GM21367 (cell line): ENCODE measurements around the gene CTNNA2.
"Not testable (repeated sequence)": the region's sequence is repeated elsewhere in the genome, so short reads cannot be mapped to it uniquely, and the experiment has no call there.

Experiments
- ATAC-seq: cut with Tn5 transposase; IDR thresholded peaks from one replicate; pipeline ENCODE4 v1.9.1; 2021; ENCODE audit not compliant: unreplicated experiment

Gene CTNNA2

GRCh38 chr2:80169811-80170594 lies 657.2 kb downstream of the CTNNA2 start:
- ATAC-seq: no peak

GRCh38 chr2:80185091-80185490 lies 672.2 kb downstream of the CTNNA2 start:
- no peak for ATAC-seq

GRCh38 chr2:80186262-80186661 lies 673.4 kb downstream of the CTNNA2 start:
- no peak for ATAC-seq

GRCh38 chr2:80187156-80187555 lies 674.3 kb downstream of the CTNNA2 start:
- ATAC-seq: no peak

GRCh38 chr2:80190166-80190565 lies 677.3 kb downstream of the CTNNA2 start:
- no peak for ATAC-seq

GRCh38 chr2:80193566-80193965 lies 680.7 kb downstream of the CTNNA2 start:
- no peak for ATAC-seq

- ATAC-seq: no peak
These were observed 682.2 kb downstream of the CTNNA2 start for GRCh38 chr2:80195034-80195433.

GRCh38 chr2:80198042-80198441 lies 685.2 kb downstream of the CTNNA2 start:
- no peak for ATAC-seq

GRCh38 chr2:80199504-80199903 lies 686.7 kb downstream of the CTNNA2 start:
- ATAC-seq: no peak

GRCh38 chr2:80203929-80204328 lies 691.1 kb downstream of the CTNNA2 start:
- not testable (repeated sequence) for ATAC-seq

- ATAC-seq: no peak
These were observed 692.6 kb downstream of the CTNNA2 start for GRCh38 chr2:80205498-80205897.

GRCh38 chr2:80209458-80209857 lies 696.6 kb downstream of the CTNNA2 start:
- ATAC-seq: no peak

- ATAC-seq: no peak
These were observed 704.6 kb downstream of the CTNNA2 start for GRCh38 chr2:80217446-80217845.

- ATAC-seq: no peak
These were observed 709.8 kb downstream of the CTNNA2 start for GRCh38 chr2:80222644-80223043.

GRCh38 chr2:80231421-80231820 lies 718.6 kb downstream of the CTNNA2 start:
- ATAC-seq: no peak

GRCh38 chr2:80233333-80233732 lies 720.5 kb downstream of the CTNNA2 start:
- ATAC-seq: no peak

- ATAC-seq: no peak
These were observed 726.0 kb downstream of the CTNNA2 start for GRCh38 chr2:80238692-80239469.

- no peak for ATAC-seq
These were observed 729.6 kb downstream of the CTNNA2 start for GRCh38 chr2:80242355-80242910.

- no peak for ATAC-seq
These were observed 732.2 kb downstream of the CTNNA2 start for GRCh38 chr2:80244905-80245584.

GRCh38 chr2:80246534-80246933 lies 733.7 kb downstream of the CTNNA2 start:
- ATAC-seq: no peak

GRCh38 chr2:80247339-80247738 lies 734.5 kb downstream of the CTNNA2 start:
- ATAC-seq: no peak
